Measurements from ENCODE around the gene CEMP1. TPM values are rescaled to one million over a fixed set of nuclear protein-coding genes. Genes with fewer than 3 reads are reported as not detected.

CEMP1 gene
- total RNA-seq, 1 experiment from 2014 or later, result not detected

DNA sequence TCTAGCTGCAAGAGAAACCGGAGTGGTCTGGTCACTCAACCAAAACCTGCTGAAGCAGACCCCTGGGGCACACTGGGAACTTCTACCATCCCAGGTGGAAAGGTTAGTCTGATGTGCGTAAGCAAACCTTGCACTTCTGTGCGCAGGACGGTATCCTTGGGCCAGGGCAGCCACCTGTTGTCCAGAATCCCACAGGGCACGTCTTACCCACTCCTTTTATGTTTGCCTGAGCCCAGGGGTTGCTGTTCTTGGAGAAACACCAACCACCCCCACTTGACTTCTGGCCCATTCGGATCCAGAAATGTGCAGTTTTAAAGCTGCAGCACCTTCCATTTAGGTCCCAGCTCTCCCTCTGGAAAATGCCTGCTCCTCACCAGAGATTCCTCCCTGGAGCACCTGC is 37.6 kb downstream of the CEMP1 start:
- no peak overlapping the region; a peak in 1 of 7 replicates for H3K27ac Mint-ChIP-seq
- no peaks in the 10 kb centered on the region for H3K9me3 Mint-ChIP-seq
- no peak overlapping the region for H4K8ac ChIP-seq (replicated peaks; ENCODE audit: insufficient read length, low read depth, low read length)
- no peak overlapping the region for H3K14ac ChIP-seq (ENCODE audit: insufficient read depth, low read length)
- H3K9ac ChIP-seq (ENCODE audit: extremely low read depth, insufficient read length, low read length), result no peak overlapping the region
- H3K79me1 ChIP-seq (ENCODE audit: insufficient read depth, low read depth, low read length, poor library complexity, severe bottlenecking), result no peaks in the 10 kb centered on the region
- no peaks in the 10 kb centered on the region for H3K4me1 Mint-ChIP-seq
- no peak overlapping the region for H2AK5ac ChIP-seq (ENCODE audit: insufficient read length, low read length)
- no peak overlapping the region for H3K56ac ChIP-seq (ENCODE audit: insufficient read length, low read depth, low read length)
- H2BK20ac ChIP-seq (ENCODE audit: low read depth, low read length, poor library complexity, severe bottlenecking), result no peak overlapping the region
- no peaks in the 10 kb centered on the region for H4K20me1 ChIP-seq (ENCODE audit: control insufficient read depth, insufficient read depth, insufficient read length)
- no peak overlapping the region for H2BK120ac ChIP-seq (ENCODE audit: low read depth, low read length, poor library complexity, severe bottlenecking)
- peaks cover 0 to 18% (median 4%) of the 10 kb centered on the region in 3 experiments; a peak in 4 of 7 replicates for H3K36me3 Mint-ChIP-seq (ENCODE audit: insufficient read depth in 1 of 3, low read depth in 3 of 3)
- no peaks in the 10 kb centered on the region for H3K79me2 ChIP-seq (ENCODE audit: insufficient read depth, low read length)
- H3K23ac ChIP-seq (ENCODE audit: insufficient read length, low read depth, low read length), result no peak overlapping the region
- WGBS (ENCODE audit: extremely low coverage, insufficient read length, low lambda C conversion rate), result no CpG with 5 or more reads among the region's 6 CpGs
- H3K23me2 ChIP-seq (ENCODE audit: insufficient read length, low read depth, low read length, poor library complexity, severe bottlenecking), result no peaks in the 10 kb centered on the region
- H2BK15ac ChIP-seq (ENCODE audit: low read depth, low read length), result no peak overlapping the region
- no peak overlapping the region for H3K4me2 ChIP-seq (ENCODE audit: insufficient read depth, insufficient read length, low read length)
- no peak overlapping the region for H2BK12ac ChIP-seq (ENCODE audit: insufficient read length, low read depth, low read length)
- no peak overlapping the region for H3K4ac ChIP-seq (ENCODE audit: low read depth, low read length)
- no peak overlapping the region for H3K27ac ChIP-seq (ENCODE audit: insufficient read length, low read depth, low read length)
- no peaks in the 10 kb centered on the region for H3K27me3 ChIP-seq (ENCODE audit: insufficient read depth, low read length)
- TF ChIP-seq, protein P1, sequence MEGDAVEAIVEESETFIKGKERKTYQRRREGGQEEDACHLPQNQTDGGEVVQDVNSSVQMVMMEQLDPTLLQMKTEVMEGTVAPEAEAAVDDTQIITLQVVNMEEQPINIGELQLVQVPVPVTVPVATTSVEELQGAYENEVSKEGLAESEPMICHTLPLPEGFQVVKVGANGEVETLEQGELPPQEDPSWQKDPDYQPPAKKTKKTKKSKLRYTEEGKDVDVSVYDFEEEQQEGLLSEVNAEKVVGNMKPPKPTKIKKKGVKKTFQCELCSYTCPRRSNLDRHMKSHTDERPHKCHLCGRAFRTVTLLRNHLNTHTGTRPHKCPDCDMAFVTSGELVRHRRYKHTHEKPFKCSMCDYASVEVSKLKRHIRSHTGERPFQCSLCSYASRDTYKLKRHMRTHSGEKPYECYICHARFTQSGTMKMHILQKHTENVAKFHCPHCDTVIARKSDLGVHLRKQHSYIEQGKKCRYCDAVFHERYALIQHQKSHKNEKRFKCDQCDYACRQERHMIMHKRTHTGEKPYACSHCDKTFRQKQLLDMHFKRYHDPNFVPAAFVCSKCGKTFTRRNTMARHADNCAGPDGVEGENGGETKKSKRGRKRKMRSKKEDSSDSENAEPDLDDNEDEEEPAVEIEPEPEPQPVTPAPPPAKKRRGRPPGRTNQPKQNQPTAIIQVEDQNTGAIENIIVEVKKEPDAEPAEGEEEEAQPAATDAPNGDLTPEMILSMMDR (conservative IDR thresholded peaks at IDR 0.05), result no peak
- no peak overlapping the region for H4K91ac ChIP-seq (ENCODE audit: insufficient read length, low read depth, low read length)
- H2BK5ac ChIP-seq (ENCODE audit: insufficient read length, low read length), result no peak overlapping the region
- no peaks in the 10 kb centered on the region for H3K9me3 ChIP-seq (ENCODE audit: control insufficient read depth, low read depth, low read length)
- no peaks in the 10 kb centered on the region for H3K27me3 Mint-ChIP-seq (ENCODE audit: low read depth)
- no peak overlapping the region for H3K4me3 Mint-ChIP-seq
- H3T11ph ChIP-seq (ENCODE audit: low read length), result no peak overlapping the region
- no peaks in the 10 kb centered on the region for H3K4me1 ChIP-seq (ENCODE audit: insufficient read depth, low read length)
- no peak overlapping the region for H3K18ac ChIP-seq (ENCODE audit: insufficient read length, low read depth, low read length)
- no peak overlapping the region for H4K5ac ChIP-seq (ENCODE audit: insufficient read length, low read depth, low read length)
- no peak for DNase-seq
- no peak overlapping the region for H2AFZ ChIP-seq (ENCODE audit: low read length)
